Non-pigmented ciliary epithelial cell (primary cell): ENCODE results near the gene ISL2.

Experiments
- DNase-seq: peaks from one replicate; pipeline ENCODE4 v3.0.0-alpha.2; 2010; ENCODE audit warnings: low read depth

Gene ISL2

GRCh38 chr15:76327191-76328105 is 9.1 kb upstream of the ISL2 start:
- no peak for DNase-seq

DNA sequence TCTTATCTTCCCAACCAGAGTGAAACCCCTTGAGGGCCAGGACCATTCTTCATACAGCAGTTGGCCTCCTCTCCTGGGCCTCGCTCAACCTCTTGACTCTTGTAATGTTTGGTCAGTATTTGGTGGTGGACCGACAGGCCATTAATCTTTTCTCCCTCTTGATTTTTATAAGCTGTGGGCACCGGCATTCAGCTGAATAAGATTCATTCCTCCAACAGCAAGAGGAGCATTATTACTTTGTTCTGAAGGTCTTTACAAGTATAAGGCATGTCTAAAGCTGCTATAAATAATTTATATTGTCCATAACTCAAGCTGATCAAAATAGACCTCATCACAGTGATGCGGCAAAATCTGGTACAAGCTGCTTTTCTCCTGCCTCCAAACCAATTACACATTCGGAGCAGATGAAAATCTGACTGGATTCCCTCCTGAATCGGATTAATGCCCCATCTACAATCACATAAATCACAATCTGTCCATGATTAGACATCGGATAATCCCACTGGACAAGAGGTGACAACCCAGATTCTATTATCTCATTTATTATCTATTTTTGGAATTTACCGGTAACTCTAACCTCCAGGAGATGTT is 8.4 kb upstream of the ISL2 start:
- DNase-seq: no peak

DNA sequence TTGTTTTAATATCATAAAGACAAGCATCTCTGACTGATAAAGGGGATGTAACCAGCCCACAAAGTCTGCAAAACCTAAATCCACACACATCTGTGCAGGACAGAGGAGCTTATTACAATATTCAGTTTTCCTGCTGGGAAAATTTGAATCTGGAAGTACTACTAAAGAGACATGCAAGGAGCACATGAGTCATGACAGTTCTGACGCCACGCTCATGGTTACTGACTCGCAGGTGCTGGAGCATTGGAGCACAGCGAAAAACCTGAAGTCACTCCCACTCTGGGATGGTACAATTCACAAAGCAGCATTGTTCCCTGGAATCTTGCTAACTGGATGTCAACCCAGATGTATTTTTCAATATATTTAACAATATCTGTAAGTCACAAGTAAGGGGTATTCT is 7.6 kb upstream of the ISL2 start:
- DNase-seq: no peak

- no peak for DNase-seq
Measured at GRCh38 chr15:76330080-76330680, 6.4 kb upstream of the ISL2 start.

DNA sequence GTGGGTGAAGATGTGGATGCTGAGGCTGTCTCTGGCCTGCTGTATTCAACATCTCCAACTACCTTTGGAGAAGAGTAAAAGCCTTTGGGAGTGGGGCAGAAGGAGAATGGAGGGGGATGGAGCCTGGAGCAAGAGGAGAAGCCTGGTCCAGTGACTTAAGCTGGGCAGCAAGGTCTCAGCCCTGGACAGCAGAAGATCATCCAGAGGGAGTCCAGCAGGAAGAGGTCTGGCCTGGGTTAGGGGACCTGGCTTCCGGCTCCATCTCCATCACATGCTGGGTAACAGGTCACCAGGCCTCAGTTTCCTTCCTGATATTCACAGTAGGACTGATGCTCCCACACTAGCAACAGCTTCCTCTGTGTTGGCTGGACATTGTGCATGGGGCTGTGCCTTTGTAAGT is 3.8 kb upstream of the ISL2 start:
- DNase-seq: no peak

GRCh38 chr15:76333309-76333708 is 3.3 kb upstream of the ISL2 start:
- no peak for DNase-seq

- DNase-seq: no peak
Measured at GRCh38 chr15:76333720-76334437, 2.7 kb upstream of the ISL2 start.

DNA sequence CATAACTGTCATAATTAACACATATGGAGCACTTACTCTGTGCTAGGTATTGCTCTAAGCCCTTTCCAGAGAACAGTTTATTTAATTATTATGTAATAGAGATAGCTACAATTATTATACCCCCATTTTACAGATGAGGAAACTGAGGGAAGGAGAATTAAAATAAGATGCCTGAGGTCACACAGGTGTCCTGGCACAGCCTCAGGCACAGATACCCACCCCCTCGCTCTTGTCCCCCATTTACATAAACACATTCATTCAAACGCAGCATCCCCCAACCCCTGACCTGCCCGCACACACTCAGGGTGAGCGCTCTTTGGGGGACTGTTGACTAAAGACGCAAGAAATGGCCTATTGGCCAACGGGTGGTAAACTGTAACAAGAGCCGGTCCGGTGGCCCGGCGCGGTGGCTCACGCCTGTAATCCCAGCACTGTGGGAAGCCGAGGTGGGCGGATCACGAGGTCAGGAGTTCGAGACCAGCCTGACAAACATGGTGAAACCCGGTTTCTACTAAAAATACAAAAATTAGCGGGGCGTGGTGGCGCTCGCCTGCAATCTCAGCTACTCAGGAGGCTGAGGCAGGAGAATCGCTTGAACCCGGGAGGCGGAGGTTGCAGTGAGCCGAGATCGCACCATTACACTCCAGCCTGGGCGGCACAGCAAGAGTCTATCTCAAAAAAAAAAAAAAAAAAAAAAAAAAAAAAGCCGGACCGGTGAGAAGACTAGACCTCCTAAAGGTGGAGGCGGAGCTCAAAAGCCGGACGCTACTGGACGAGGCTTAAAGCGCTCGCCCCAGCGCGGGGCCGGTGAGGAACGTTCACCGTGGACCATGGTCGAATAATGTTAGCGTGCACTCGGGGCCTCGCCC is 1.9 kb upstream of the ISL2 start:
- no peak for DNase-seq

GRCh38 chr15:76335307-76336253 is 993 bp upstream of the ISL2 start:
- DNase-seq: no peak

DNA sequence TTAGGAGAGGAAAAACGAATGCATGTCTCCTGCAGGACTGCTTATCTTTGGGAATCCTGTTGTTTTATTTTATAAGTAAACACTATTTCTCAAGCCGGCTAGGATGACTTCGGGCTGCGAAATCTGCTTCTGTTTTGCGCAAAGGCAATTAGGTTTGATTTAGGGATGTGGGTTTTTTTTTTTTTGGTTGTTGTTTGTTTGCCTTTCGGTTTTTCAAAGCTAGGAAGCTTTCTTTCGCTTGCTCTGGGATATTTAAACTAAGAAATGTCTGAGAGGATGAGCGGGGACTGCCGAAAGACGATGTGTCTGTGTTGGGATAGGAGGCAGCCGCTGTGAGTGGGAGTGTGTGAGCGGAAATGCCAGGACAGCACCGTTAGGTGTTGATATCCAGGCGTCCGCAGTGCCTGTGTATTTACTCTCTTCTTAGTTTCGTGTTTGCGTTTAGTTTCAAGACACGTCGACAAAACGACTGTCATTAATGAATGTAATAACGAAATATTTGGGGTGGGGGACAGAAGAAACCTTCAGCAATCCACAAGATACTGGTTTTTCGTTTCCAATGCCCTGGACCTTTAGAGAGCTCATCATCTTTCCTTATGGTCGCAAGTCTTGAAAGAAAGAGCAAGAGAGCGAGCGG is 604 bp downstream of the ISL2 start:
- DNase-seq: no peak

DNA sequence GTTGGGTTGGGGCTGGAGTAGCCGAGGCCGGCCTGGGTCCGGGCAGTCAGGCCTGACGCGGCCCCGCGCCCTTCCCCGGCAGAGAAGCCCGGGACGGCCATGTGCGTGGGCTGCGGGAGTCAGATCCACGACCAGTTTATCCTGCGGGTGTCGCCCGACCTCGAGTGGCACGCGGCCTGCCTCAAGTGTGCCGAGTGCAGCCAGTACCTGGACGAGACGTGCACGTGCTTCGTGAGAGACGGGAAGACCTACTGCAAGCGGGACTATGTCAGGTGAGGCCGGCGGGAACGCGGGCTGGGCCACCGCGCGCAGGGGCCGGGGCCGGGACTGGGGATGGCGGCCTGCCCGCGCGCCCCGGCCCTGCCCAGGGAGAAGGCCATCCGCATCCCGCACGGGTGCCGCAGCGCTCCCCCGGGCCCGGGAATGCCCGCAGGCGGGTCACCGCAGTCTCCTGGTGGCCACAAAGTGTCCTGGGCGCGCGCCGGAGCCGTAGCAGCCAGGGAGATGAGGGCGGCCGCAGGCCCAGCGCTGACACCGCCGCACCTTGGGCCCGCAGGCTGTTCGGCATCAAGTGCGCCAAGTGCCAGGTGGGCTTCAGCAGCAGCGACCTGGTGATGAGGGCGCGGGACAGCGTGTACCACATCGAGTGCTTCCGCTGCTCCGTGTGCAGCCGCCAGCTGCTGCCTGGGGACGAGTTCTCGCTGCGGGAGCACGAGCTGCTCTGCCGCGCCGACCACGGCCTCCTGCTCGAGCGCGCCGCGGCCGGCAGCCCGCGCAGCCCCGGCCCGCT is 1.3 kb downstream of the ISL2 start:
- no peak for DNase-seq

DNA sequence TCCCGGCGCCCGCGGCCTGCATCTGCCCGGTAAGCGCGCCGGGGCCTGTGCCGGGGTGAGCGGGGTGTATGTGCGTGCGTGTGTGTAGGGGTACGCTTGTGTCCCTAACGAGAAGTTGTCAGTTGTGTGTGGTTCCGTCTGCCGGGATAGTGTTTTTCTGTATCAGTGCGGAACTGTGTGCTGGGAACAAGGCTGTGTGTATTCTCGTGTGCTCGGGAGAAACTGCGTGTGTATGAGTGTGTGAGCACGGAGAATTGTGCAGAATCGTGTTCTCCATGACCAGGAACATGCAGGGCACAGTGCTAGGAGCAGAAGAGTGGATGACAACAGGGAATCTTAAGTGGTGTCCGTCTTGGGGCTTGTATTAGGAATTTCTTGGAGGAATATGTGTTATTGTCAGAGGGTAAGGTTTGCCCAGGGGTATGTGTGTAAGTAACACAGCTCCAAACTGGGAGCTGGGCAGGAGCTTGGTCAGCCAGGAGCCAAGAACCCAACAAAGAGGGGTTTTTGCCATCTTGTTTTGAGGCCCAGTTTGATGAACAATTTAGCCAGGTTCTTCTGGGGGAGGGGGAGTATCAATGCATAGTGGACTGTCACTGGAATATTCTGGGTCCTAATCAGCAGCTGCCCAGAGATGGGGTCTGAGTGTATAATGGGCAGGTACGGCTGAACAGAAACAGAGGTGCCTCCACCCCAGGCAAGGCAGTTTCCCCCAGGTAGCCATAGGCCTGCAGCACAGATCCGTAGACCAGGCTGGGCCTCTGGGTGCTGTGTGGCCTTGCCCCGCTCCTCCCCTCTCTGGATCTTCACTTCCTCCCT is 2.1 kb downstream of the ISL2 start:
- DNase-seq: no peak

GRCh38 chr15:76339305-76340197 is 3.0 kb downstream of the ISL2 start:
- DNase-seq: no peak

GRCh38 chr15:76340198-76340802 is 3.7 kb downstream of the ISL2 start:
- DNase-seq: no peak

GRCh38 chr15:76340803-76341365 is 4.3 kb downstream of the ISL2 start:
- DNase-seq: no peak

DNA sequence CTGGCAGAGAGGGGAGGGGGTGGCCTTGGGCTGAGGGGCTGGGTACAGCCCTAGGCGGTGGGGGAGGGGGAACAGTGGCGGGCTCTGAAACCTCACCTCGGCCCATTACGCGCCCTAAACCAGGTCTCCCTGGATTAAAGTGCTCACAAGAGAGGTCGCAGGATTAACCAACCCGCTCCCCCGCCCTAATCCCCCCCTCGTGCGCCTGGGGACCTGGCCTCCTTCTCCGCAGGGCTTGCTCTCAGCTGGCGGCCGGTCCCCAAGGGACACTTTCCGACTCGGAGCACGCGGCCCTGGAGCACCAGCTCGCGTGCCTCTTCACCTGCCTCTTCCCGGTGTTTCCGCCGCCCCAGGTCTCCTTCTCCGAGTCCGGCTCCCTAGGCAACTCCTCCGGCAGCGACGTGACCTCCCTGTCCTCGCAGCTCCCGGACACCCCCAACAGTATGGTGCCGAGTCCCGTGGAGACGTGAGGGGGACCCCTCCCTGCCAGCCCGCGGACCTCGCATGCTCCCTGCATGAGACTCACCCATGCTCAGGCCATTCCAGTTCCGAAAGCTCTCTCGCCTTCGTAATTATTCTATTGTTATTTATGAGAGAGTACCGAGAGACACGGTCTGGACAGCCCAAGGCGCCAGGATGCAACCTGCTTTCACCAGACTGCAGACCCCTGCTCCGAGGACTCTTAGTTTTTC is 4.9 kb downstream of the ISL2 start:
- no peak for DNase-seq
